ENCODE measurements around the gene SPACDR. TPM values are rescaled to one million over a fixed set of nuclear protein-coding genes. Genes with fewer than 3 reads are reported as not detected.

SPACDR gene
- total RNA-seq, 1 donor = 0.73 TPM

DNA sequence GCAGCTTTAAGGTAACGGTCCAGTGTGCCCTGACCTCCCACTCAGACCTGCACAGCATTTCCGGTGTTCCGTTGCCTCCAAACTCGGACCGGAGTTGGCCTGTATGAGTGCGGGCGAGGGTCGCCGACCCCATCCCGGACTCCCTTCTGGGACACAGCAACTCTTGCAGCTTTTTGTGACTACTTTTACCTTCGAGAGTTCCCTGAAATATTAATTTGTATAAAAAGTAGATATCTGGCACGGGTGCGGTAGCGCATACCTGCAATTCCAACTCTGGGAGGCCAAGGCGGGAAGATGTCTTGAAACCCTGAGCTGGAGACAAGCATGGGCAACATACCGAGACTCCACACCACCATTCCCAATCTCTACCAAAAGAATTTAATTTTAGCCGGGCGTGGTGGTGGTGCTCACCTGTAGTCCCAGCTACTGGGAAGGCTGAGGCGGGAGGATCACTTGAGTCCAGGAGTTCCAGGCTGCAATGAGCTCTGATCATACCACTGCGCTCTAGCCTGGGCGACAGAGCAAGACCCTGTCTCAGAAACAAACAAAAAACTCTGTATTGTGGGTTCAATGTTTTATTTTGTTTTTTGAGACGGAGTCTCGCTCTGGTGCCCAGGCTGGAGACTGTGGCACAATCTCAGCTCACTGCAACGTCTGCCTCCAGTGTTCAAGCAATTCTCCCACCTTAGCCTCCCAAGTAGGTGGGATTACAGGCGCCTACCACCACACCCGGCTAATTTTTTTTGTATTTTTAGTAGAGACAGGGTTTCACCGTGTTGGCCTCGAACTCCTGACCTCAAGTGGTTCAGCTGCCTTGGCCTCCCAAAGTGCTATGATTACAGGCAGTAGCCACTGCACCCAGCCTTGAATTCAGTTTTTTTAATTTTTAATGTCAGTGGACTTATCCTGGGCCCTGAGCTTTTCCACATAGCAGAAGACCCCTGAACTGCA, 26.6 kb downstream of the SPACDR start:
- Histone ChIP-seq H3K27me3 (ENCODE audit: insufficient read depth, low read length) (no peaks in the 10 kb centered on the region), H3K9me3 (ENCODE audit: low read depth, low read length) (no peaks in the 10 kb centered on the region), H3K4me1 (ENCODE audit: insufficient read depth, low read length) (peaks cover 26% of the 10 kb centered on the region), H3K4me3 (ENCODE audit: low read length) (no peak overlapping the region)

DNA sequence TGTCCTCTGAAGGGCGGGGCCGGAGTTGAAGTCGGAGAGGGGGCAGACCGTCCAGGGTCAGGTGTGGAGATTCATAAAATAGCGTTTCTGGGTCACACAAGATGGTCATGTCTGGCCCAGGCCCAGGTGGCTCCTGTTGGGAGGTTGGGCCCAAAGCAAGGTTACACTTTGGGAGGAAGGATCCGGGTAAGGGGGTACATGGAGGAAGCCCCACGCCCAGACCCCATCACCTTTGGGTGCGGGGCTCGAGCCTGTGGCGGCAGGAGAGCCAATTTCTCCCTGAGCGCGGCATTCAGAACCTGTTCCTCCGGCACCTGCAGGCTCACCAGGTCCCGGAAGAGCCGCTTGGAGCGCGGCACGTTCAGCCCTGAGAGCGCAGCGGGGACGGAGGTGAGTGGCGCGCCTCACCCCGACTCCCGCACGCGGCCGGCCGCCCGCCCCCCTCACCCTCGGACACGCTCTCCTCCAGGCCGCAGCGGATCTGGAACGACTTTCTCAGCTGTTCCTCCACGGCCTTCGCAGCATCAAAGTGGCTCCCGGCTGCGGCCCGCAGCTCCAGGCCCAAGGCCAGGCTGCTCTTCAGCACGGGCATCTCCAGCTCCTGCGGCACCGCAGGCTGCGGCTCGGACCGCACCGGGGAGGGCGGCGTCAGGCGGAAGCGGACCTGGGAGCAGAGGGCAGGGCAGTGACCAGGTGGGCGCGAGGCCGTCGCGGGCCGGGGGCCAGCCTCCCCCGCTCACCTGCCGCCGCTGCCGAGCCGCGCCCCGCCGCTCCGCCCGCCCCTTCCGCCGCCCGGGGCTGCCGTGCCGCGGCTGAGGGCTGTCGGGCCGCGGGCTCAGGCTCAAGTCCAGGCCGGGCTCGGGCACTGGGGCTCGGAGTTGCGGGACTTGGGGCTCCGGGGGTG, 28.4 kb downstream of the SPACDR start:
- Histone ChIP-seq H3K27me3 (ENCODE audit: insufficient read depth, low read length) (no peaks in the 10 kb centered on the region), H3K9me3 (ENCODE audit: low read depth, low read length) (no peaks in the 10 kb centered on the region), H3K4me1 (ENCODE audit: insufficient read depth, low read length) (peaks cover 44% of the 10 kb centered on the region), H3K4me3 (ENCODE audit: low read length) (peak overlapping the region; percentile 85)

DNA sequence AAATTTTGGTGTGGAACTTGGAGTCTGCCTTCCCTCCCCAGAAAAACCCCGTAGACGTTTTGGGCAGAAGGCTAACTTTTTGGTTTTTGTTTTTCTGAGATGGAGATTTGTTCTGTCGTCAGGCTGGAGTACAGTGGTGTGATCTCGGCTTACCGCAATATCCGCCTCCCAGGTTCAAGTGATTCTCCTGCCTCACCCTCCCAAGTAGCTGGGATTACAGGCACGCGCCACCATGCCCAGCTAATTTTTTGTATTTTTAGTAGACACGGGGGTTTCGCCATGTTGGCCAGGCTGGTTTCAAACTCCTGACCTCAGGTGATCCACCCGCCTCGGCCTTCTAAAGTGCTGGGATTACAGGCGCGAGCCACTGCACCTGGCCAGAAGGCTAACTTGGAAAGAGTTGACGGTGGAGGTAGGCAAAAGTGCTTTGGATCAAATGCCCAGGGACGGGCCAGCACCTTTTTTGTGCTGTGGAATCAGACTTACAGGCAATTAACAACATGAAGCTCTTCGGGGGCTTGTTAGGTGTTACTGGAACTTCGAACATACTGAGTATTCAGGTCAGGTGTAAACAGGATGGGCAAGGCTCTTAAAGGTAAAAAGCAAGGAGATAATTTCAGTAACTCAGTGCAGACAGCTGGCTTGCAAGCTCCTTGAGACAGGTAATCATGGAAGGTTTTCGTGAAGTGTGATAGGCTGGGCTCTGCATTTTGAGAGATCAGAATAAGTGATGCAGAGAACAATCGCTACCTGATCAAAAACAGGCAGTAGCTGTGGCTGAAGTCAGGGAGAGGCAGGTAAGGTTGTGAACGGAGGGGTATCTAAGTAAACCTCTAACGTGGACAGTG, 29.5 kb downstream of the SPACDR start:
- Histone ChIP-seq H3K27me3 (ENCODE audit: insufficient read depth, low read length) (no peaks in the 10 kb centered on the region), H3K9me3 (ENCODE audit: low read depth, low read length) (no peaks in the 10 kb centered on the region), H3K4me3 (ENCODE audit: low read length) (peak overlapping the region; percentile 85), H3K4me1 (ENCODE audit: insufficient read depth, low read length) (peaks cover 48% of the 10 kb centered on the region)

DNA sequence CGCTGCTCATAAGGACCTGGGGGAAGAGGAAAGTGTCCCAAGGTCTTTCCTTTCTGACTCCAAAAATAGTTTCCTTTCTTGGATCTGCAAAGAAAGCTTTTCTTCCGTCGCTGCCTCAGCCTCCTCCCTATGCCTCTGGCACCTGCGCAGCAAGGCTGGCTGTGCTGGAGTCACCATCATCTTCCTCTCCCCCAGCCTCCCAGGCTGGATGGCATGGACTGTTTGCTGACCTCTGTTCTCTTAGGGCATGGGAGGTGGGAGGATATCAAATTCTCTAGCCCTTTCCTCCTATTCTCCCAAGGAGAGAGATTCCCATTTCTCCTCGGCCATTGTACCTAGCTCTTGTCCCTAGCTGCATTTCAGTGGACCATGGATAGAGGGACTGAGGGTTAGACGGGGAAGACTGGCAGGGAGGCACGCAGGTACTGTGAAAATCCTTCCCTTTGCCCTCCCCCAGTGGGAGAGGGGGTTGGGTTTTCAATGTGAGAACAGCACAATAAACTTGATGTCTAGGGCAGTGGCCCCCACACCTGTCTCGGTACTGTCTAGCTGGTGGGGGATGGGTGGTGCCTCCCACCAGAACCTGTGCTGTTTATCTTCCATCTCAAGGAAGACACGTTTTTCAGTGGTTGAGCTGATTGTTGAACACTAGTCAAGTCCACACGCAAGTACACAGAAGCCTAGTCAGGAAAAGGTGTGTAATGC, 30.3 kb downstream of the SPACDR start:
- peaks cover 48% of the 10 kb centered on the region for H3K4me1 ChIP-seq (ENCODE audit: insufficient read depth, low read length)
- no peak overlapping the region for H3K4me3 ChIP-seq (ENCODE audit: low read length)
- H3K27me3 ChIP-seq (ENCODE audit: insufficient read depth, low read length) = no peaks in the 10 kb centered on the region

DNA sequence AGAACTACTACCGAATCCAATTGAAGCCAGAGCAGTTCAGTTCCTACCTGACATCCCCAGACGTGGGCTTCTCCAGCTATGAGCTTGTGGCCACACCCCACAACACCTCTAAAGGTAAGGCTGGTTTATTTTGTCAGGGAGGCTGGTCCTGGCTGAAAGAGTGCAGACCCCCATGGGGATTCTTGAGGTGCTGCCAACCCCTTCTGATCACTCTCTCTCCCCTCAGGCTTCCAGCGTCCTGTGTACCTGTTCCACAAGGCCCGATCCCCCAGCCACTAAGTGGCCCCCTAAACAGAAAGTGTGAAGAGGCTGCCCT, 30.8 kb downstream of the SPACDR start:
- Histone ChIP-seq H3K27me3 (ENCODE audit: insufficient read depth, low read length) (no peaks in the 10 kb centered on the region), H3K4me1 (ENCODE audit: insufficient read depth, low read length) (peaks cover 48% of the 10 kb centered on the region), H3K4me3 (ENCODE audit: low read length) (no peak overlapping the region), H3K9me3 (ENCODE audit: low read depth, low read length) (no peaks in the 10 kb centered on the region)

More for the DNA sequence above, 30.3 kb downstream of the SPACDR start:
- no peaks in the 10 kb centered on the region for H3K9me3 ChIP-seq (ENCODE audit: low read depth, low read length)

DNA sequence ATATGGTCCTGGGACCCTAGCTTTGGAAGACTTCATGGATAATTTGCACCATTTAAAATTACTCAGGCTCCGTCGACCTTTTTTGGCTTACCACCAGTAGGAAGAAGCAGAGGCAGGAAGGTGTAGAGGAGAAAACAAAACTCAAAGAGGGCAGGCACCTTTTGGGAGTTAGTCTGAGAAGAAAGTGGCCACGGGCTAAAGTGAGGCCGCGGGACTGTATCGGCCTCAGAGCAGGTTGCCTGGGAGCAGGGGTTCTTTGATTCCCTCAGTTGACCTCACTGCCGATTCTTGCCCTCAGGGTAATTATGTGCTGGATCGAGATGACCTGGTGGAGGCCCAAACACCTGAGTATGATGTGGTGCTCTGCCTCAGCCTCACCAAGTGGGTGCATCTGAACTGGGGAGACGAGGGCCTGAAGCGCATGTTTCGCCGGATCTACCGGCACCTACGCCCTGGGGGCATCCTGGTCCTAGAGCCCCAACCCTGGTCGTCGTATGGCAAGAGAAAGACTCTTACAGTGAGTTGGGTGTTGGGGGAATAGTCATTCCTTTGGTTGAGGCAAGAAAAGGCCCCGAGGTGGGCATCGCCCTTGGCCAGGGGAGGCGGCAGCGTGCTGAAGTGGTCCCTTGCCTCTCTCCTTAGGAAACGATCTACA, 31.3 kb downstream of the SPACDR start:
- Histone ChIP-seq H3K4me3 (ENCODE audit: low read length) (no peak overlapping the region), H3K9me3 (ENCODE audit: low read depth, low read length) (no peaks in the 10 kb centered on the region), H3K4me1 (ENCODE audit: insufficient read depth, low read length) (peaks cover 52% of the 10 kb centered on the region), H3K27me3 (ENCODE audit: insufficient read depth, low read length) (no peaks in the 10 kb centered on the region)

DNA sequence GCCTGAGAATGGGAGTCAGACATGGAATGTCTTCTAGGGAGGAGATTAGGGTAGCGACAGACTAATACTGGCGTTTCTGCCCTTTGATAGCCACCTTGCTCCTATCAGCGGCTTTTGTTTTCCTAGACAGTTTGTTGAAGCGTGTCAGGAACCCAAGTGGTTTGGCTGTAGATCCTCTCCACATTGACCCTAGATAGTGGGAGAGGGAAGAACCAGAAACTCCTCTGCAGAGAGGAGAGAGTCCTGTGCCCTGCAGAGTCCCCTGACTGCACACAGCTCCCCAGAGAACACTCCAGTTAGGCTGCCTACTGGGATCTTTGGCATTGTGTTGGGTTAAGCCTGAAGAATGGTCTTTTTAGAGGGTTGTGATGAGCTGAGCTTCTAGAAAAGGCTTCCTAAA, 32.0 kb downstream of the SPACDR start:
- Histone ChIP-seq H3K27me3 (ENCODE audit: insufficient read depth, low read length) (no peaks in the 10 kb centered on the region), H3K4me3 (ENCODE audit: low read length) (no peak overlapping the region), H3K4me1 (ENCODE audit: insufficient read depth, low read length) (peaks cover 57% of the 10 kb centered on the region), H3K9me3 (ENCODE audit: low read depth, low read length) (no peaks in the 10 kb centered on the region)

DNA sequence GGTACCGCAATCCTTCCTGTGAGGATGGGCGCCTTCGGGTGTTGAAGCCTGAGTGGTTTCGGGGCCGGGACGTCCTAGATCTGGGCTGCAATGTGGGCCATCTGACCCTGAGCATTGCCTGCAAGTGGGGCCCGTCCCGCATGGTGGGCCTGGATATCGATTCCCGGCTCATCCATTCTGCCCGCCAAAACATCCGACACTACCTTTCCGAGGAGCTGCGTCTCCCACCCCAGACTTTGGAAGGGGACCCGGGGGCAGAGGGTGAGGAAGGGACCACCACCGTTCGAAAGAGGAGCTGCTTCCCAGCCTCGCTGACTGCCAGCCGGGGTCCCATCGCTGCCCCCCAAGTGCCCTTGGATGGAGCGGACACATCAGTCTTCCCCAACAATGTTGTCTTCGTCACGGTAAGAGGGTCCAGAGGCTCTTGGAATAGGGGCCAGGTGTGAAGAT, 32.7 kb downstream of the SPACDR start:
- Histone ChIP-seq H3K4me3 (ENCODE audit: low read length) (no peak overlapping the region), H3K27me3 (ENCODE audit: insufficient read depth, low read length) (no peaks in the 10 kb centered on the region), H3K4me1 (ENCODE audit: insufficient read depth, low read length) (peaks cover 51% of the 10 kb centered on the region)

DNA sequence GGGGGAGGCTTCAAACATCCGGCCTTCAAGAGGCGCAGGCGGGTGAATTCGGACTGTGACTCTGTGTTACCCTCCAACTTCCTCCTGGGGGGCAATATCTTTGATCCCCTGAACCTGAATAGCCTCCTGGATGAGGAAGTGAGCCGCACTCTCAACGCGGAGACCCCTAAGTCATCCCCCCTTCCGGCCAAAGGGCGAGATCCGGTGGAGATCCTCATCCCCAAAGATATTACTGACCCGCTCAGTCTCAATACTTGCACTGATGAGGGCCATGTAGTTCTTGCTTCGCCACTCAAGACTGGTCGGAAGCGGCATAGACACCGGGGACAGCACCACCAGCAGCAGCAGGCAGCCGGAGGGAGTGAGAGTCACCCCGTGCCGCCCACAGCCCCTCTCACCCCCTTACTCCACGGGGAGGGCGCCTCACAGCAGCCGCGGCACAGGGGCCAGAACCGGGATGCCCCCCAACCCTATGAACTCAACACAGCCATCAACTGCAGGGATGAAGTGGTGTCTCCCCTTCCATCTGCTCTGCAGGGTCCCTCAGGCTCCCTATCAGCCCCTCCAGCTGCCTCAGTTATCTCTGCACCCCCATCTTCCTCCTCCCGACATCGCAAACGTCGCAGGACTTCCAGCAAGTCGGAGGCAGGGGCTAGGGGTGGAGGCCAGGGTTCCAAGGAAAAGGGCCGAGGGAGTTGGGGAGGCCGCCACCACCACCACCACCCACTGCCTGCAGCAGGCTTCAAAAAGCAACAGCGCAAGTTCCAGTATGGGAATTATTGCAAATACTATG, 33.4 kb downstream of the SPACDR start:
- H3K4me3 ChIP-seq (ENCODE audit: low read length) = peak overlapping the region; percentile 83
- H3K9me3 ChIP-seq (ENCODE audit: low read depth, low read length) = no peaks in the 10 kb centered on the region
- peaks cover 51% of the 10 kb centered on the region for H3K4me1 ChIP-seq (ENCODE audit: insufficient read depth, low read length)

More for the DNA sequence above, 32.7 kb downstream of the SPACDR start:
- H3K9me3 ChIP-seq (ENCODE audit: low read depth, low read length) = no peaks in the 10 kb centered on the region

DNA sequence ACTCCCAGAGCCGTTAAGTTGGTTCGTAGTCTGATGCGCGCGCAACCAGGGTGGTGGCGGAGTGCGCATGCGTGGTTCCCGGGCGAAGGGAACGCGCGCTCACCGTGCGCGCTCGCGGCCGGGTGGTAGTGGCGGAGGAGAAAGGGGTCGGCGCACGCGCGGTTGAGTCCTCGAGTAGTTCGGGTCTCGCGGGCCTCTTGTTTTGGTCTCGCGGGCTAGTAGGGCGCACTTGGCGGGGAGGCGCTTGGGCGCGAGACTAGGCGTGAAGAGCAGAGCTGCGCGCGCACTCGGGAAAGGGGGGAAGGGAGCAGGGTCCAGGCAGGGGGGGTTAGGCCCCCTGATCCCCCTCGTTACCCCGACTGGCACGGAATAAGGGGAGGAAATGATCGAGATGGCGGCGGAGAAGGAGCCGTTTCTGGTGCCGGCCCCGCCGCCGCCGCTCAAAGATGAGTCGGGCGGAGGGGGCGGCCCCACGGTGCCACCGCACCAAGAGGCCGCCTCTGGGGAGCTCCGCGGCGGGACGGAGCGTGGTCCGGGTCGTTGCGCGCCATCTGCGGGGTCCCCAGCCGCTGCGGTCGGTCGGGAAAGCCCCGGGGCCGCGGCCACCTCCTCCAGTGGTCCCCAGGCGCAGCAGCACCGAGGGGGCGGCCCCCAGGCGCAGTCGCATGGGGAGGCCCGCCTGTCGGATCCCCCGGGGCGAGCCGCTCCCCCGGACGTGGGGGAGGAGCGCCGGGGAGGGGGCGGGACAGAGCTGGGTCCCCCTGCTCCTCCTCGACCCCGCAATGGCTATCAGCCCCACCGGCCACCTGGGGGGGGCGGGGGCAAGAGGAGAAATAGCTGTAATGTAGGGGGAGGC, 34.2 kb downstream of the SPACDR start, which contains the start of gene MEPCE:
MEPCE (plus strand) TSS at position 195 of the 856 bp plus-strand sequence; CDS start at position 383, 188 bp downstream.
- peaks cover 44% of the 10 kb centered on the region for H3K4me1 ChIP-seq (ENCODE audit: insufficient read depth, low read length)
- H3K4me3 ChIP-seq (ENCODE audit: low read length) = peak within 1 kb of the TSS; percentile 83
- H3K9me3 ChIP-seq (ENCODE audit: low read depth, low read length) = no peaks in the 10 kb centered on the region
- H3K27me3 ChIP-seq (ENCODE audit: insufficient read depth, low read length) = no peaks in the 10 kb centered on the region

More for the DNA sequence above, 33.4 kb downstream of the SPACDR start:
- H3K27me3 ChIP-seq (ENCODE audit: insufficient read depth, low read length) = no peaks in the 10 kb centered on the region

DNA sequence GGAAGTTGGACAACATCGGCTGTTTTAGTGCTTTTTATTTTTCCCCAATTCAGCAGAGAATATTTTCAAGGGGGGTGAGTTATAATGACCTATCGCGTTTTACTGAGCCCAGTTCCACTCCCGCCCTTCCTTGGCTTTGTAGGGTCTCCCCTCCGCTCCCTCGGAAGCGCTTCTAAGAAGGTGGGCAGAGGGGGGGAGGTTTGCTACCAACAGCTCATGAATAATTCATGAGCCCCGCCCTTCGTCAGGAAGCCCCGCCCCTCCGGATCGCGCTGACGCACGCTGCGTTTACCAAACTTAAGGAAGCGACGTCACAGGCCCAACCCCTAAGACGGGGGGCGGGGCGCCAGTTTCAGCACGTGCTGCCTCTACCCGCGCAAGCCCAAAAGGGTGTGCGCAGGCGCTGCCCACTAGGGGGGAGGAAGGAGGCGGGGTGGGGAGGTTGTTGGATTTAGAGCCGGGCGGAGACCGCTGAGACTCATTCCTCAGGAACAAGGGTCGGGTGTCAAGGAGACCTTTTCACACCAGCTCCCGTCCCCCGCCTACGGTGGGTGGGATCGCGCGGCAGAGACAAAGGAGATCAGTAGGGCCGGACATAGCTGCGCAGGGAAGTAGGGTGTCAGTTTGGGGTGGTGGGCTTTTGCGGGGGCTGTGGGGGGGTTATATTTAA, 35.0 kb downstream of the SPACDR start:
- Histone ChIP-seq H3K4me3 (ENCODE audit: low read length) (peak overlapping the region; percentile 83), H3K27me3 (ENCODE audit: insufficient read depth, low read length) (no peaks in the 10 kb centered on the region), H3K9me3 (ENCODE audit: low read depth, low read length) (no peaks in the 10 kb centered on the region), H3K4me1 (ENCODE audit: insufficient read depth, low read length) (peaks cover 36% of the 10 kb centered on the region)
